ENCODE measurements around the gene KAT6B.
A peak's percentile ranks its signal among the peaks of the same experiment; 100 is the strongest.

The KAT6B gene

GRCh38 chr10:75062506-75063299 is 236.3 kb downstream of the KAT6B start:
- no peak overlapping the region for H3K4me3 ChIP-seq (ENCODE audit: low read depth, low read length)
- no peak for TF ChIP-seq CTCF (IDR thresholded peaks at IDR 0.05; ENCODE audit: low read depth, low read length, missing control alignments)
- in situ Hi-C loops (cut with HindIII; ENCODE audit: low sequenced_read_pairs): no loop called here
- DNase-seq (ENCODE audit: low read depth): peak; percentile 97

- no peak overlapping the region for H3K4me3 ChIP-seq (ENCODE audit: low read depth, low read length)
- no peak for DNase-seq (ENCODE audit: low read depth)
- no peak for TF ChIP-seq CTCF (IDR thresholded peaks at IDR 0.05; ENCODE audit: low read depth, low read length, missing control alignments)
- in situ Hi-C loops (cut with HindIII; ENCODE audit: low sequenced_read_pairs): no loop called here
Measured at GRCh38 chr10:75063461-75064230, 237.2 kb downstream of the KAT6B start.

- no peak for TF ChIP-seq CTCF (IDR thresholded peaks at IDR 0.05; ENCODE audit: low read depth, low read length, missing control alignments)
- in situ Hi-C loops (cut with HindIII; ENCODE audit: low sequenced_read_pairs): no loop called here
- DNase-seq (ENCODE audit: low read depth): no peak
Measured at GRCh38 chr10:75065076-75065475, 238.7 kb downstream of the KAT6B start.

GRCh38 chr10:75066271-75066670 is 239.9 kb downstream of the KAT6B start:
- TF ChIP-seq CTCF (IDR thresholded peaks at IDR 0.05; ENCODE audit: low read depth, low read length, missing control alignments): no peak
- H3K4me3 ChIP-seq (ENCODE audit: low read depth, low read length): no peak overlapping the region
- DNase-seq (ENCODE audit: low read depth): no peak
- in situ Hi-C loops (cut with HindIII; ENCODE audit: low sequenced_read_pairs): no loop called here

More at GRCh38 chr10:75065076-75065475, 238.7 kb downstream of the KAT6B start:
- H3K4me3 ChIP-seq (ENCODE audit: low read depth, low read length): no peak overlapping the region

GRCh38 chr10:75067272-75067671 is 240.9 kb downstream of the KAT6B start:
- no peak for DNase-seq (ENCODE audit: low read depth)
- no peak for TF ChIP-seq CTCF (IDR thresholded peaks at IDR 0.05; ENCODE audit: low read depth, low read length, missing control alignments)
- no peak overlapping the region for H3K4me3 ChIP-seq (ENCODE audit: low read depth, low read length)
- in situ Hi-C loops (cut with HindIII; ENCODE audit: low sequenced_read_pairs): no loop called here

GRCh38 chr10:75068523-75068922 is 242.1 kb downstream of the KAT6B start:
- H3K4me3 ChIP-seq (ENCODE audit: low read depth, low read length): no peak overlapping the region
- no peak for TF ChIP-seq CTCF (IDR thresholded peaks at IDR 0.05; ENCODE audit: low read depth, low read length, missing control alignments)
- DNase-seq (ENCODE audit: low read depth): no peak
- in situ Hi-C loops (cut with HindIII; ENCODE audit: low sequenced_read_pairs): no loop called here

Data from astrocyte of the cerebellum (primary cell).